SK-N-MC (cell line): Measurements from ENCODE around the gene MMAB.

ENCODE experiments used
- EZH2 ChIP-seq: fragments of 200-600 bp; sonication (generic); IDR thresholded peaks from one replicate; pipeline ENCODE4 v1.6.1; 2017; ENCODE audit warnings: antibody characterized with exemption
- FOXP2 ChIP-seq: optimal IDR thresholded peaks from 2 replicates; pipeline ENCODE3; 2011; ENCODE audit warnings: mild to moderate bottlenecking, moderate library complexity; ENCODE audit not compliant: insufficient read depth; ENCODE audit errors: extremely low read length, control extremely low read depth
- POLR2AphosphoS5 ChIP-seq: IDR thresholded peaks from 2 replicates; pipeline ENCODE4 v1.6.1; 2012; ENCODE audit warnings: mild to moderate bottlenecking, low read depth, low read length, borderline replicate concordance

GRCh38 chr12:109609342-109609741, 36.0 kb upstream of the MMAB start:
- TF ChIP-seq POLR2AphosphoS5, result no peak
- no peak for TF ChIP-seq EZH2
- no peak for TF ChIP-seq FOXP2
